Liver (tissue), 9 donors: ENCODE measurements around the gene ACSM6. TPM values are rescaled to one million over a fixed set of nuclear protein-coding genes. Genes with fewer than 3 reads are reported as not detected.

Experiments
- DNase-seq: peaks from one replicate; pipeline ENCODE4 v3.0.0-alpha.2; 2017; ENCODE audit warnings: low spot score
- H3K27ac ChIP-seq, 2 donors: one replicate each; pipeline ENCODE4 v1.7.0; 2013; ENCODE audit warnings: inconsistent platforms in 2 of 2, low read length in 2 of 2, control low read depth in 1 of 2, low read depth in 1 of 2, mild to moderate bottlenecking in 1 of 2
- H3K27me3 ChIP-seq, 4 donors: one replicate each; pipeline versions ENCODE4 v1.6.1 to v1.7.0; 2013; ENCODE audit warnings: low read length in 3 of 4, inconsistent platforms in 1 of 4, mild to moderate bottlenecking in 1 of 4, moderate library complexity in 1 of 4; ENCODE audit not compliant: control insufficient read depth in 4 of 4, insufficient read depth in 4 of 4
- H3K36me3 ChIP-seq, 4 donors: one replicate each; pipeline versions ENCODE4 v1.6.1 to v1.7.0; 2013; ENCODE audit warnings: low read length in 3 of 4, mild to moderate bottlenecking in 3 of 4, low read depth in 1 of 4, moderate library complexity in 1 of 4; ENCODE audit not compliant: control insufficient read depth in 4 of 4, insufficient read depth in 3 of 4
- H3K4me1 ChIP-seq, 4 donors: one replicate each; pipeline versions ENCODE4 v1.6.1 to v1.7.0; 2013; ENCODE audit warnings: low read length in 3 of 4, mild to moderate bottlenecking in 3 of 4, moderate library complexity in 1 of 4; ENCODE audit not compliant: control insufficient read depth in 4 of 4, insufficient read depth in 4 of 4
- H3K4me3 ChIP-seq, 3 donors: one replicate each; pipeline versions ENCODE4 v1.6.1 to v1.7.0; 2013; ENCODE audit warnings: low read length in 3 of 3, control low read depth in 1 of 3, low read depth in 1 of 3, mild to moderate bottlenecking in 1 of 3
- H3K9ac ChIP-seq, 2 donors: one replicate each; pipeline ENCODE4 v1.7.0; 2013; ENCODE audit warnings: low read length in 2 of 2, mild to moderate bottlenecking in 2 of 2, moderate library complexity in 2 of 2, control low read depth in 1 of 2, low read depth in 1 of 2
- H3K9me3 ChIP-seq, 4 donors: one replicate each; pipeline versions ENCODE4 v1.6.1 to v1.7.0; 2013; ENCODE audit warnings: low read length in 3 of 4; ENCODE audit not compliant: control insufficient read depth in 4 of 4
- ATF3 ChIP-seq: IDR thresholded peaks from 2 replicates; pipeline ENCODE4 v1.6.1; 2016; ENCODE audit warnings: antibody characterized with exemption
- CTCF ChIP-seq: fragments of 150-350 bp; IDR thresholded peaks from 2 replicates; pipeline ENCODE4 v1.5.1; 2017; ENCODE audit warnings: improper control_type of control experiment, low read depth, low read length; ENCODE audit not compliant: missing input control
- EGR1 ChIP-seq, 2 donors: IDR thresholded peaks; 2 replicates each; pipeline ENCODE4 v1.6.1; 2016 to 2018; ENCODE audit warnings: antibody characterized with exemption in 2 of 2, low read depth in 2 of 2
- FOXA1 ChIP-seq: IDR thresholded peaks from 2 replicates; pipeline ENCODE4 v1.6.1; 2016; ENCODE audit warnings: antibody characterized with exemption
- FOXA2 ChIP-seq: IDR thresholded peaks from 2 replicates; pipeline ENCODE4 v1.6.1; 2016; ENCODE audit warnings: antibody characterized with exemption
- GABPA ChIP-seq, 2 donors: IDR thresholded peaks in 1 of 2; conservative IDR thresholded peaks in 1 of 2; 2 replicates each; pipeline ENCODE4 v1.6.1; 2016; ENCODE audit warnings: antibody characterized with exemption in 2 of 2, mild to moderate bottlenecking in 1 of 2, moderate library complexity in 1 of 2
- HNF4A ChIP-seq, 2 donors: conservative IDR thresholded peaks; 2 replicates each; pipeline ENCODE4 v1.6.1; 2016; ENCODE audit warnings: antibody characterized with exemption in 2 of 2, mild to moderate bottlenecking in 2 of 2
- HNF4G ChIP-seq: IDR thresholded peaks from 2 replicates; pipeline ENCODE4 v1.6.1; 2016; ENCODE audit warnings: antibody characterized with exemption
- JUND ChIP-seq, 2 donors: IDR thresholded peaks; 2 replicates each; pipeline ENCODE4 v1.6.1; 2016; ENCODE audit warnings: antibody characterized with exemption in 2 of 2
- MAX ChIP-seq: IDR thresholded peaks from 2 replicates; pipeline ENCODE4 v1.6.1; 2016; ENCODE audit warnings: antibody characterized with exemption
- NR2F2 ChIP-seq: IDR thresholded peaks from 2 replicates; pipeline ENCODE4 v1.6.1; 2016; ENCODE audit warnings: antibody characterized with exemption
- RAD21 ChIP-seq, 2 donors: IDR thresholded peaks; 2 replicates each; pipeline ENCODE4 v1.6.1; 2016; ENCODE audit warnings: antibody characterized with exemption in 2 of 2, mild to moderate bottlenecking in 2 of 2
- REST ChIP-seq: IDR thresholded peaks from 2 replicates; pipeline ENCODE4 v1.6.1; 2016; ENCODE audit warnings: antibody characterized with exemption, mild to moderate bottlenecking
- RXRA ChIP-seq, 2 donors: IDR thresholded peaks; 2 replicates each; pipeline ENCODE4 v1.6.1; 2017 to 2018; ENCODE audit warnings: antibody characterized with exemption in 2 of 2, mild to moderate bottlenecking in 1 of 2
- SP1 ChIP-seq: IDR thresholded peaks from 2 replicates; pipeline ENCODE4 v1.6.1; 2018; ENCODE audit warnings: antibody characterized with exemption, mild to moderate bottlenecking
- TAF1 ChIP-seq: conservative IDR thresholded peaks from 2 replicates; pipeline ENCODE4 v1.6.1; 2016; ENCODE audit warnings: antibody characterized with exemption, mild to moderate bottlenecking
- YY1 ChIP-seq: IDR thresholded peaks from 2 replicates; pipeline ENCODE4 v1.6.1; 2016; ENCODE audit warnings: antibody characterized with exemption, mild to moderate bottlenecking
- ZBTB33 ChIP-seq: IDR thresholded peaks from 2 replicates; pipeline ENCODE4 v1.6.1; 2016; ENCODE audit warnings: antibody characterized with exemption
- WGBS: extraction: QIAGEN DNeasy Blood & Tissue Kit; methylation state at CpG from one replicate; pipeline ENCODE4 v1.1.7; 2013; 5-methylcytosine and 5-hydroxymethylcytosine counted together
- polyA plus RNA-seq, 2 donors: library from polyadenylated mRNA; stranded (reverse) in 1 of 2; unstranded in 1 of 2; fragments of 200-250 nt in 1 of 2; fragments of >200 nt in 1 of 2; fragmentation: Nextera tagmentation in 1 of 2; extraction: Ambion mirVana in 1 of 2; gene quantifications; one replicate each; pipeline versions ENCODE4 v1.2.1 to v1.2.3, GENCODE V29; 2013 to 2015
- total RNA-seq, 2 donors: library from RNA; depleted of rRNA; stranded (reverse); fragments of >200 nt; gene quantifications; one replicate each; pipeline ENCODE4 v1.2.3, GENCODE V29; 2014
- donor health status: healthy.
- donor health status: healthy.
- donor health status: healthy.
- donor health status: healthy.
- donor health status: healthy.

ACSM6 gene
- total and polyA plus RNA-seq, 4 donors, result not detected

GRCh38 chr10:95214793-95215192 lies 20.8 kb downstream of the ACSM6 start:
- no peak for DNase-seq
- Histone ChIP-seq H3K9me3 (no peaks in the 10 kb centered on the region), H3K36me3 (no peaks in the 10 kb centered on the region), H3K27me3 (no peaks in the 10 kb centered on the region), H3K4me1 (no peaks in the 10 kb centered on the region), H3K27ac (no peak overlapping the region), H3K4me3 (no peak overlapping the region), H3K9ac (no peak overlapping the region)
- TF ChIP-seq YY1 (no peak), EGR1 (IDR thresholded peaks at IDR 0.05; ENCODE audit: low read depth in 2 of 2) (no peak), FOXA2 (no peak), FOXA1 (no peak), GABPA (IDR thresholded peaks at IDR 0.05 in 1 of 2, conservative IDR thresholded peaks at IDR 0.05 in 1 of 2) (no peak), JUND (IDR thresholded peaks at IDR 0.05) (no peak), NR2F2 (no peak), TAF1 (no peak), RAD21 (IDR thresholded peaks at IDR 0.05) (no peak), MAX (no peak), HNF4A (conservative IDR thresholded peaks at IDR 0.05) (no peak), HNF4G (no peak)
- 86% methylated on average over 3 of the region's 3 CpGs for WGBS

- H3K9me3 ChIP-seq, result no peaks in the 10 kb centered on the region
Measured at GRCh38 chr10:95217476-95217875, 23.4 kb downstream of the ACSM6 start.

More at GRCh38 chr10:95217476-95217875, 23.4 kb downstream of the ACSM6 start:
- Histone ChIP-seq H3K4me3 (no peak overlapping the region), H3K4me1 (no peaks in the 10 kb centered on the region), H3K9ac (no peak overlapping the region), H3K27me3 (no peaks in the 10 kb centered on the region), H3K36me3 (no peaks in the 10 kb centered on the region), H3K27ac (no peak overlapping the region)
- TF ChIP-seq EGR1 (IDR thresholded peaks at IDR 0.05; ENCODE audit: low read depth in 2 of 2), result no peak
- no peak for TF ChIP-seq HNF4A (conservative IDR thresholded peaks at IDR 0.05)
- TF ChIP-seq NR2F2, result no peak
- no peak for TF ChIP-seq TAF1
- no peak for TF ChIP-seq GABPA (IDR thresholded peaks at IDR 0.05 in 1 of 2, conservative IDR thresholded peaks at IDR 0.05 in 1 of 2)
- no peak for TF ChIP-seq REST
- TF ChIP-seq CTCF, result no peak
- no peak for TF ChIP-seq ATF3
- TF ChIP-seq MAX, result no peak
- TF ChIP-seq JUND (IDR thresholded peaks at IDR 0.05), result no peak
- TF ChIP-seq RXRA (IDR thresholded peaks at IDR 0.05), result no peak
- no peak for TF ChIP-seq FOXA2
- TF ChIP-seq ZBTB33, result no peak
- TF ChIP-seq FOXA1, result no peak
- no peak for TF ChIP-seq SP1
- no peak for TF ChIP-seq HNF4G
- TF ChIP-seq RAD21 (IDR thresholded peaks at IDR 0.05), result no peak
- WGBS, result 83% methylated on average over 1 of the region's 1 CpG
- no peak for DNase-seq
